ENCODE results near the gene USP47.

Gene USP47

DNA sequence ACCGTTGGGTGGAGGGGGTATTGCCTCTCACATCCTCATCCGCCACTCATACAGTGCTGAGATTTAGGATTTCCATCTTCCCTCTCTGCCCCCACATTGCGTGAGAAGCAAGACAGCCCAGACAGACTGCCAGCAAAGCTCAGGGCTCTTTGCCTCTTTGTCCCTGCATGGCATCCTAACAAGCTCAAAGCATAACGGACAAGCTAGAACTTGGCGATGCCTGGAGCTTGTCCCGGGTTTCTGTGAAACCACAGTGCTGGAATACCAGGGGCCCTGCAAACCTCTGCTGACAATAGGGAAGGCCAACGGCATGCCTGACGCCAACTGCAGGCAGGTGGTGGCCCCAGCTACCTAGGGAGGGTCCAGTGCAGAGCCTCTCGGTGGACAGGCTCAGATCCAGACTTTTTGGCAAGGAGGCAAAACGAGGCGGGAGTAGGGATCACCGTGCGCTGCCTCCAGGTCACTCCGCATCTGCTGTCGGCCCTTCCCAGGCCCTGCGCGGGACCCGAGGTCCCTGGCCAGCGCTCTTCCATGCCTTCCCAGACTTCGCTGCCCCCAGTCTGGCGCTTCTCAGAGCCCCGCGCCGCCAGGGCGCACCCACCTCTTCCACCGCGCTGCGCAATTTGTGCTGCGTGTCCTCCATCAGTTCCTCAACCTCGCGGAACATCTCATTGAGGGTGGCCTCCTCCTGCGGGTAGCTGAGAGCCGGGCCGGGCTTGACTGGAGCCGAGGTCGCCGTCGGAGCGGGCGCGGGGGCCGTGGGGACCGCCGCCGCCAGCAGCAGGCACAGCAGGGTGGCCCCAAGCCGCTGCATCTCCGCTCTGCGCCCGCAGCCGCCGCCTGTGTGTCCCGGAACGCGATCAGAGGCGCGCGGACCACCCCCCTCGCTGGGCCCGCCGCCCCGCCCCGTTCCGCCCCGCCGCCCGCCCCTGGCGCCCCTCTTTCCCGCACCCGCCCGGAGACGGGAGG lies 166.3 kb downstream of the USP47 start, which contains the start of gene DKK3:
DKK3 (minus strand) TSS at position 858 of the 969 bp plus-strand sequence; CDS start at position 814, 44 bp downstream.
- no peak for DNase-seq
